Gastroesophageal sphincter (tissue), 3 donors: ENCODE data around the gene LEPROT.

Source experiments
- EP300 ChIP-seq: sonication (generic); formaldehyde crosslinking; IDR thresholded peaks from one replicate; pipeline ENCODE4 v1.6.1; 2017; ENCODE audit warnings: antibody characterized with exemption, mild to moderate bottlenecking
- POLR2A ChIP-seq, 2 donors: fragments of 450-650 bp; IDR thresholded peaks; one replicate each; pipeline ENCODE4 v1.6.1; 2017; ENCODE audit warnings: antibody characterized with exemption in 2 of 2, mild to moderate bottlenecking in 2 of 2, moderate library complexity in 1 of 2
- POLR2AphosphoS5 ChIP-seq: sonication (generic); formaldehyde crosslinking; IDR thresholded peaks from one replicate; pipeline ENCODE4 v1.6.1; 2017; ENCODE audit warnings: antibody characterized with exemption
- TF ChIP-seq, protein P1 (sequence below), 4 experiments: fragments of 200-600 bp in 2 of 4; fragments of 450-650 bp in 2 of 4; sonication (generic) in 1 of 4; IDR thresholded peaks; one replicate each; pipeline ENCODE4 v1.5.1; 2017 to 2019; ENCODE audit warnings: antibody characterized with exemption in 4 of 4, mild to moderate bottlenecking in 2 of 4, moderate library complexity in 2 of 4

DNA sequence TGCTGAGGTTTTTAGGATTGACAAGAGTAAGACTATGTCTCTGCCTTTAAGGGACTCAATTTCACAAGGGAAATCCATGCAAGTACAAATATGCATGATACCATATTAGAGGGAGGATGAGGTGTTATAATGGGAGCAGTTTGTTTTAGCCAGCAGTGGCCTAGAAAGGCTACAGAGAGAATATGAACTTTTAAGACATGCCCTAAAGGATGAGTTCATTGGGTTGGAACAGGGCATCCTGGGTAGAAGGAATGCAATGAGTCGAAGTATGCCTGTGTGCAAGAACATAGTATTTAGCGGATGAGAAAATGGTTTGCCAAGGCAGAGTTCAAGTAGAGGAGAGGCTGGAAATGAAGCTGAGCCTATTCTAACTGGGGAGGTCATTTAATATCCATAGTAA, 32.6 kb upstream of the LEPROT start:
- TF ChIP-seq, protein P1, sequence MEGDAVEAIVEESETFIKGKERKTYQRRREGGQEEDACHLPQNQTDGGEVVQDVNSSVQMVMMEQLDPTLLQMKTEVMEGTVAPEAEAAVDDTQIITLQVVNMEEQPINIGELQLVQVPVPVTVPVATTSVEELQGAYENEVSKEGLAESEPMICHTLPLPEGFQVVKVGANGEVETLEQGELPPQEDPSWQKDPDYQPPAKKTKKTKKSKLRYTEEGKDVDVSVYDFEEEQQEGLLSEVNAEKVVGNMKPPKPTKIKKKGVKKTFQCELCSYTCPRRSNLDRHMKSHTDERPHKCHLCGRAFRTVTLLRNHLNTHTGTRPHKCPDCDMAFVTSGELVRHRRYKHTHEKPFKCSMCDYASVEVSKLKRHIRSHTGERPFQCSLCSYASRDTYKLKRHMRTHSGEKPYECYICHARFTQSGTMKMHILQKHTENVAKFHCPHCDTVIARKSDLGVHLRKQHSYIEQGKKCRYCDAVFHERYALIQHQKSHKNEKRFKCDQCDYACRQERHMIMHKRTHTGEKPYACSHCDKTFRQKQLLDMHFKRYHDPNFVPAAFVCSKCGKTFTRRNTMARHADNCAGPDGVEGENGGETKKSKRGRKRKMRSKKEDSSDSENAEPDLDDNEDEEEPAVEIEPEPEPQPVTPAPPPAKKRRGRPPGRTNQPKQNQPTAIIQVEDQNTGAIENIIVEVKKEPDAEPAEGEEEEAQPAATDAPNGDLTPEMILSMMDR (IDR thresholded peaks at IDR 0.05) = no peak
- TF ChIP-seq EP300 = no peak
- TF ChIP-seq POLR2A (IDR thresholded peaks at IDR 0.05) = no peak
- no peak for TF ChIP-seq POLR2AphosphoS5
